ENCODE results near the gene HSF2BP.
"Not testable (repeated sequence)": the region's sequence is repeated elsewhere in the genome, so short reads cannot be mapped to it uniquely, and the experiment has no call there.

DNA sequence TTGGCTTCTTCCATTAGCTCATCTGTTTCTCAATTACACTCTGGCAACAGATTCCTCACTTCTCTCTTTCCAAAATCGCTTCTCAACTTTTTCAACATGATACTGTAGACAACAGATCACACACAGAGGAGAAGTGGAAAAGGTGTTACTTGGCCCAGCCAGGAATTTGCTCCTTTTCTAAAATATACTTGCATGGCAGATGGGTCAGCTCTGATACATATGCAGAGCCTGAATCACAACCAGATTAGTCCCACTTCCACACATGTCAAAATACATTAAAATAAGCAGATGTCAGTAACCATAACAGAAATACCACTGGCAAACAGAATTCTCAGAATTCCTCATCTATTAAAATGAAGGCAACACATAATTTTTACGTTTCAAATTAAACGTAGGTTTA lies 89.1 kb downstream of the HSF2BP start:
- TF ChIP-seq, protein P1, sequence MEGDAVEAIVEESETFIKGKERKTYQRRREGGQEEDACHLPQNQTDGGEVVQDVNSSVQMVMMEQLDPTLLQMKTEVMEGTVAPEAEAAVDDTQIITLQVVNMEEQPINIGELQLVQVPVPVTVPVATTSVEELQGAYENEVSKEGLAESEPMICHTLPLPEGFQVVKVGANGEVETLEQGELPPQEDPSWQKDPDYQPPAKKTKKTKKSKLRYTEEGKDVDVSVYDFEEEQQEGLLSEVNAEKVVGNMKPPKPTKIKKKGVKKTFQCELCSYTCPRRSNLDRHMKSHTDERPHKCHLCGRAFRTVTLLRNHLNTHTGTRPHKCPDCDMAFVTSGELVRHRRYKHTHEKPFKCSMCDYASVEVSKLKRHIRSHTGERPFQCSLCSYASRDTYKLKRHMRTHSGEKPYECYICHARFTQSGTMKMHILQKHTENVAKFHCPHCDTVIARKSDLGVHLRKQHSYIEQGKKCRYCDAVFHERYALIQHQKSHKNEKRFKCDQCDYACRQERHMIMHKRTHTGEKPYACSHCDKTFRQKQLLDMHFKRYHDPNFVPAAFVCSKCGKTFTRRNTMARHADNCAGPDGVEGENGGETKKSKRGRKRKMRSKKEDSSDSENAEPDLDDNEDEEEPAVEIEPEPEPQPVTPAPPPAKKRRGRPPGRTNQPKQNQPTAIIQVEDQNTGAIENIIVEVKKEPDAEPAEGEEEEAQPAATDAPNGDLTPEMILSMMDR (IDR thresholded peaks at IDR 0.05; ENCODE audit: control extremely low read depth in 1 of 3, insufficient read depth in 1 of 3, low read depth in 1 of 3, low read length in 3 of 3), result not testable (repeated sequence)
- TF ChIP-seq NRF1 (IDR thresholded peaks at IDR 0.05; ENCODE audit: low read depth, low read length); JUND (IDR thresholded peaks at IDR 0.05; ENCODE audit: low read length); HDAC2 (IDR thresholded peaks at IDR 0.05; ENCODE audit: borderline replicate concordance in 1 of 2, low read depth in 2 of 2, low read length in 2 of 2); SP1 (IDR thresholded peaks at IDR 0.05; ENCODE audit: low read depth, low read length); MAFK (IDR thresholded peaks at IDR 0.05; ENCODE audit: low read depth, low read length); CTBP2 (IDR thresholded peaks at IDR 0.05; ENCODE audit: borderline replicate concordance, insufficient read depth, insufficient read length, low read length): not testable (repeated sequence)
- TF ChIP-seq, protein P2, sequence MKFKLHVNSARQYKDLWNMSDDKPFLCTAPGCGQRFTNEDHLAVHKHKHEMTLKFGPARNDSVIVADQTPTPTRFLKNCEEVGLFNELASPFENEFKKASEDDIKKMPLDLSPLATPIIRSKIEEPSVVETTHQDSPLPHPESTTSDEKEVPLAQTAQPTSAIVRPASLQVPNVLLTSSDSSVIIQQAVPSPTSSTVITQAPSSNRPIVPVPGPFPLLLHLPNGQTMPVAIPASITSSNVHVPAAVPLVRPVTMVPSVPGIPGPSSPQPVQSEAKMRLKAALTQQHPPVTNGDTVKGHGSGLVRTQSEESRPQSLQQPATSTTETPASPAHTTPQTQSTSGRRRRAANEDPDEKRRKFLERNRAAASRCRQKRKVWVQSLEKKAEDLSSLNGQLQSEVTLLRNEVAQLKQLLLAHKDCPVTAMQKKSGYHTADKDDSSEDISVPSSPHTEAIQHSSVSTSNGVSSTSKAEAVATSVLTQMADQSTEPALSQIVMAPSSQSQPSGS (IDR thresholded peaks at IDR 0.05; ENCODE audit: low read length), result not testable (repeated sequence)
